ENCODE data around the gene RBM20.
"Not testable (repeated sequence)": the region's sequence is repeated elsewhere in the genome, so short reads cannot be mapped to it uniquely, and the experiment has no call there.

RBM20 gene

GRCh38 chr10:110706690-110707098 lies 62.6 kb downstream of the RBM20 start:
- DNase-seq (ENCODE audit: low spot score) = no peak

GRCh38 chr10:110708776-110709443 lies 64.8 kb downstream of the RBM20 start:
- DNase-seq (ENCODE audit: low spot score) = no peak

- DNase-seq (ENCODE audit: low spot score) = no peak
Measured at GRCh38 chr10:110709444-110709828, 65.3 kb downstream of the RBM20 start.

GRCh38 chr10:110709964-110710587 lies 65.9 kb downstream of the RBM20 start:
- no peak for DNase-seq (ENCODE audit: low spot score)

- no peak for DNase-seq (ENCODE audit: low spot score)
Measured at GRCh38 chr10:110710621-110711020, 66.5 kb downstream of the RBM20 start.

GRCh38 chr10:110711382-110711781 lies 67.2 kb downstream of the RBM20 start:
- DNase-seq (ENCODE audit: low spot score) = no peak

- DNase-seq (ENCODE audit: low spot score) = no peak
Measured at GRCh38 chr10:110714356-110714755, 70.2 kb downstream of the RBM20 start.

GRCh38 chr10:110717781-110718589 lies 73.8 kb downstream of the RBM20 start:
- peak; percentile 48 for DNase-seq (ENCODE audit: low spot score)

- no peak for DNase-seq (ENCODE audit: low spot score)
Measured at GRCh38 chr10:110721406-110722038, 77.4 kb downstream of the RBM20 start.

GRCh38 chr10:110723224-110723891 lies 79.2 kb downstream of the RBM20 start:
- DNase-seq (ENCODE audit: low spot score) = no peak

GRCh38 chr10:110724116-110724921 lies 80.2 kb downstream of the RBM20 start:
- DNase-seq (ENCODE audit: low spot score) = no peak

GRCh38 chr10:110724937-110725336 lies 80.8 kb downstream of the RBM20 start:
- DNase-seq (ENCODE audit: low spot score) = no peak

- no peak for DNase-seq (ENCODE audit: low spot score)
Measured at GRCh38 chr10:110725801-110726630, 81.9 kb downstream of the RBM20 start.

- not testable (repeated sequence) for DNase-seq (ENCODE audit: low spot score)
Measured at GRCh38 chr10:110727785-110728184, 83.6 kb downstream of the RBM20 start.

- no peak for DNase-seq (ENCODE audit: low spot score)
Measured at GRCh38 chr10:110730345-110731050, 86.4 kb downstream of the RBM20 start.

- DNase-seq (ENCODE audit: low spot score) = peak; percentile 16
Measured at GRCh38 chr10:110733218-110733952, 89.2 kb downstream of the RBM20 start.

GRCh38 chr10:110735620-110736027 lies 91.5 kb downstream of the RBM20 start:
- no peak for DNase-seq (ENCODE audit: low spot score)

- no peak for DNase-seq (ENCODE audit: low spot score)
Measured at GRCh38 chr10:110737886-110738634, 93.9 kb downstream of the RBM20 start.
